Measurements from ENCODE around the gene PCDH15.

The PCDH15 gene

DNA sequence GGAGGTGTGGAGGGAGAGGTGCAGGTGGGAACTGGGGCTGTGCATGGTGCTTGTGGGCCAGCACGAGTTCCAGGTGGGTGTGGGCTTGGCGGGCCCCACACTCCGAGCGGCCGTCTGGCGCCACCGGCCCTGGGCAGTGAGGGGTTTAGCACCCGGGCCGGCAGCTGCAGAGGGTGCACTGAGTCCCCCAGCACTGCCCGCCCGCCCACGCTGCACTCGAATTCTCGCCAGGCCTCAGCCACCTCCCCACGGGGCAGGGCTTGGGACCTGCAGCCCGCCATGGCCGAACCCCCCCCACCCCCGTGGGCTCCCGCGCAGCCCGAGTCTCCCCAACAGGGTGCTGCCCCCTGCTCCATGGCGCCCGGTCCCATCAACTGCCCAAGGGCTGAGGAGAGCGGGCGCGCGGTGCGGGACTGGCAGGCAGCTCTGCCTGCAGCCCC lies 810.2 kb downstream of the PCDH15 start:
- H2AFZ ChIP-seq (ENCODE audit: low read length) = no peak overlapping the region
- no peaks in the 10 kb centered on the region for H3K9me3 ChIP-seq (ENCODE audit: insufficient read depth, low read depth, low read length)
- no peak overlapping the region for H3K9ac ChIP-seq (ENCODE audit: low read depth, low read length, poor library complexity, severe bottlenecking)
- H3K79me2 ChIP-seq (ENCODE audit: insufficient read depth, low read length) = no peaks in the 10 kb centered on the region
- H3K4me3 ChIP-seq (ENCODE audit: low read length, poor library complexity, severe bottlenecking) = no peak overlapping the region
- no peak overlapping the region for H3K4me2 ChIP-seq (ENCODE audit: low read depth, low read length, poor library complexity, severe bottlenecking)
- no peaks in the 10 kb centered on the region for H3K9me2 ChIP-seq (replicated peaks; ENCODE audit: low read depth, low read length)
- H3F3A ChIP-seq (ENCODE audit: low read depth) = no peaks in the 10 kb centered on the region
- H3K36me3 ChIP-seq (ENCODE audit: insufficient read depth, low read length) = no peaks in the 10 kb centered on the region
- no peaks in the 10 kb centered on the region for H3K4me1 ChIP-seq (ENCODE audit: insufficient read depth, low read length, poor library complexity, severe bottlenecking)
- no peak for TF ChIP-seq CTCF (conservative IDR thresholded peaks at IDR 0.05; ENCODE audit: low read length)
- no peak for TF ChIP-seq EZH2phosphoT487 (IDR thresholded peaks at IDR 0.05; ENCODE audit: borderline replicate concordance)
- H3K27me3 ChIP-seq (ENCODE audit: insufficient read depth, low read length, poor library complexity, severe bottlenecking) = no peaks in the 10 kb centered on the region
- no peaks in the 10 kb centered on the region for H4K20me1 ChIP-seq (ENCODE audit: insufficient read depth, low read length, poor library complexity, severe bottlenecking)

- H3K79me2 ChIP-seq (ENCODE audit: insufficient read depth, low read length) = no peaks in the 10 kb centered on the region
- no peak overlapping the region for H2AFZ ChIP-seq (ENCODE audit: low read length)
- no peaks in the 10 kb centered on the region for H3K9me2 ChIP-seq (replicated peaks; ENCODE audit: low read depth, low read length)
- H3K27me3 ChIP-seq (ENCODE audit: insufficient read depth, low read length, poor library complexity, severe bottlenecking) = no peaks in the 10 kb centered on the region
- H3K9ac ChIP-seq (ENCODE audit: low read depth, low read length, poor library complexity, severe bottlenecking) = no peak overlapping the region
- no peaks in the 10 kb centered on the region for H3K9me3 ChIP-seq (ENCODE audit: insufficient read depth, low read depth, low read length)
- no peaks in the 10 kb centered on the region for H3F3A ChIP-seq (ENCODE audit: low read depth)
- H3K36me3 ChIP-seq (ENCODE audit: insufficient read depth, low read length) = no peaks in the 10 kb centered on the region
- no peaks in the 10 kb centered on the region for H3K4me1 ChIP-seq (ENCODE audit: insufficient read depth, low read length, poor library complexity, severe bottlenecking)
- H3K4me3 ChIP-seq (ENCODE audit: low read length, poor library complexity, severe bottlenecking) = no peak overlapping the region
- TF ChIP-seq CTCF (conservative IDR thresholded peaks at IDR 0.05; ENCODE audit: low read length) = no peak
- no peak for TF ChIP-seq EZH2phosphoT487 (IDR thresholded peaks at IDR 0.05; ENCODE audit: borderline replicate concordance)
- H4K20me1 ChIP-seq (ENCODE audit: insufficient read depth, low read length, poor library complexity, severe bottlenecking) = no peaks in the 10 kb centered on the region
- no peak overlapping the region for H3K4me2 ChIP-seq (ENCODE audit: low read depth, low read length, poor library complexity, severe bottlenecking)
These were observed 817.6 kb downstream of the PCDH15 start for GRCh38 chr10:53983431-53983830.

GRCh38 chr10:53980210-53980609 lies 820.8 kb downstream of the PCDH15 start:
- no peaks in the 10 kb centered on the region for H3F3A ChIP-seq (ENCODE audit: low read depth)
- H3K79me2 ChIP-seq (ENCODE audit: insufficient read depth, low read length) = no peaks in the 10 kb centered on the region
- no peak overlapping the region for H2AFZ ChIP-seq (ENCODE audit: low read length)
- no peaks in the 10 kb centered on the region for H3K36me3 ChIP-seq (ENCODE audit: insufficient read depth, low read length)
- no peaks in the 10 kb centered on the region for H3K9me3 ChIP-seq (ENCODE audit: insufficient read depth, low read depth, low read length)
- H4K20me1 ChIP-seq (ENCODE audit: insufficient read depth, low read length, poor library complexity, severe bottlenecking) = no peaks in the 10 kb centered on the region
- no peak overlapping the region for H3K4me3 ChIP-seq (ENCODE audit: low read length, poor library complexity, severe bottlenecking)
- H3K4me2 ChIP-seq (ENCODE audit: low read depth, low read length, poor library complexity, severe bottlenecking) = no peak overlapping the region
- no peaks in the 10 kb centered on the region for H3K27me3 ChIP-seq (ENCODE audit: insufficient read depth, low read length, poor library complexity, severe bottlenecking)
- TF ChIP-seq EZH2phosphoT487 (IDR thresholded peaks at IDR 0.05; ENCODE audit: borderline replicate concordance) = no peak
- no peak for TF ChIP-seq CTCF (conservative IDR thresholded peaks at IDR 0.05; ENCODE audit: low read length)
- H3K9me2 ChIP-seq (replicated peaks; ENCODE audit: low read depth, low read length) = no peaks in the 10 kb centered on the region
- no peaks in the 10 kb centered on the region for H3K4me1 ChIP-seq (ENCODE audit: insufficient read depth, low read length, poor library complexity, severe bottlenecking)
- H3K9ac ChIP-seq (ENCODE audit: low read depth, low read length, poor library complexity, severe bottlenecking) = no peak overlapping the region

Measured in Loucy (cell line).